GM18951 (cell line): ENCODE data around the gene SPATA9.

Source experiments
- POLR2A ChIP-seq: IDR thresholded peaks from 4 replicates; pipeline ENCODE4 v1.6.1; 2011; ENCODE audit warnings: mild to moderate bottlenecking; ENCODE audit not compliant: insufficient read length, insufficient read depth; ENCODE audit errors: extremely low read depth
- in situ Hi-C: fragments of 300-500 bp; cut with MboI; formaldehyde crosslinking; loops from one replicate; pipeline ENCODE4 v1.12.0; 2022; ENCODE audit warnings: low sequenced_read_pairs, mixed read lengths, inconsistent platforms; ENCODE audit not compliant: unreplicated experiment

SPATA9 gene

GRCh38 chr5:95620870-95621838 lies 61.6 kb downstream of the SPATA9 start:
- in situ Hi-C loops, result no loop called here
- peak; percentile 21 for TF ChIP-seq POLR2A

- in situ Hi-C loops, result no loop called here
- peak; percentile 42 for TF ChIP-seq POLR2A
Measured at GRCh38 chr5:95620030-95620869, 62.5 kb downstream of the SPATA9 start, which contains the start of gene GPR150. TSS of gene GPR150 (plus strand) at chr5:95620087. CDS start at chr5:95620276, 189 bp downstream.

GRCh38 chr5:95619514-95620029 lies 63.2 kb downstream of the SPATA9 start:
- in situ Hi-C loops, result no loop called here
- no peak for TF ChIP-seq POLR2A

- in situ Hi-C loops, result no loop called here
- TF ChIP-seq POLR2A, result no peak
Measured at GRCh38 chr5:95619096-95619495, 63.7 kb downstream of the SPATA9 start.

- no peak for TF ChIP-seq POLR2A
- in situ Hi-C loops, result no loop called here
Measured at GRCh38 chr5:95617057-95617456, 65.7 kb downstream of the SPATA9 start.

GRCh38 chr5:95615164-95615467 lies 67.7 kb downstream of the SPATA9 start:
- in situ Hi-C loops, result no loop called here
- TF ChIP-seq POLR2A, result no peak

GRCh38 chr5:95613514-95613913 lies 69.3 kb downstream of the SPATA9 start:
- in situ Hi-C loops, result no loop called here
- no peak for TF ChIP-seq POLR2A

GRCh38 chr5:95611396-95611795 lies 71.4 kb downstream of the SPATA9 start:
- TF ChIP-seq POLR2A, result no peak
- in situ Hi-C loops, result no loop called here

- in situ Hi-C loops, result no loop called here
- no peak for TF ChIP-seq POLR2A
Measured at GRCh38 chr5:95610546-95610945, 72.2 kb downstream of the SPATA9 start.

- no peak for TF ChIP-seq POLR2A
- in situ Hi-C loops, result no loop called here
Measured at GRCh38 chr5:95609711-95610110, 73.1 kb downstream of the SPATA9 start.
